Activated CD4-positive, alpha-beta T cell treated with anti-CD3 and anti-CD28 coated beads for 1 hour (primary cell): Measurements from ENCODE around the gene IL1R2.

Experiments used
- DNase-seq: peaks from one replicate; pipeline ENCODE4 v3.0.0-alpha.2; 2020

The IL1R2 gene

GRCh38 chr2:101975171-101975870, 16.4 kb upstream of the IL1R2 start:
- no peak for DNase-seq

- no peak for DNase-seq
These were observed 14.9 kb upstream of the IL1R2 start for GRCh38 chr2:101976891-101977290.

GRCh38 chr2:101980368-101980767, 11.4 kb upstream of the IL1R2 start:
- DNase-seq: no peak

GRCh38 chr2:101981066-101981465, 10.7 kb upstream of the IL1R2 start:
- DNase-seq: no peak

- DNase-seq: no peak
These were observed 10.3 kb upstream of the IL1R2 start for GRCh38 chr2:101981504-101981903.

- no peak for DNase-seq
These were observed 9.2 kb upstream of the IL1R2 start for GRCh38 chr2:101982495-101983029.

- no peak for DNase-seq
These were observed 8.3 kb upstream of the IL1R2 start for GRCh38 chr2:101983486-101983885.

GRCh38 chr2:101983928-101984327, 7.8 kb upstream of the IL1R2 start:
- no peak for DNase-seq

- no peak for DNase-seq
These were observed 7.1 kb upstream of the IL1R2 start for GRCh38 chr2:101984656-101985055.

- no peak for DNase-seq
These were observed 6.5 kb upstream of the IL1R2 start for GRCh38 chr2:101985101-101985792.

GRCh38 chr2:101985793-101986164, 6.0 kb upstream of the IL1R2 start:
- DNase-seq: no peak

GRCh38 chr2:101986376-101986775, 5.4 kb upstream of the IL1R2 start:
- no peak for DNase-seq

GRCh38 chr2:101986804-101987740, 4.7 kb upstream of the IL1R2 start:
- no peak for DNase-seq

- no peak for DNase-seq
These were observed 3.9 kb upstream of the IL1R2 start for GRCh38 chr2:101987832-101988231.

GRCh38 chr2:101988541-101988940, 3.2 kb upstream of the IL1R2 start:
- DNase-seq: no peak

GRCh38 chr2:101989740-101990460, 1.9 kb upstream of the IL1R2 start:
- DNase-seq: no peak

- DNase-seq: no peak
These were observed 2.0 kb downstream of the IL1R2 start for GRCh38 chr2:101993772-101994171.

GRCh38 chr2:101995019-101995418, 3.3 kb downstream of the IL1R2 start:
- no peak for DNase-seq

GRCh38 chr2:101995804-101996203, 4.0 kb downstream of the IL1R2 start:
- DNase-seq: no peak

GRCh38 chr2:101998556-101998895, 6.8 kb downstream of the IL1R2 start:
- DNase-seq: no peak

GRCh38 chr2:101998896-101999789, 7.4 kb downstream of the IL1R2 start:
- no peak for DNase-seq

GRCh38 chr2:102000012-102000411, 8.3 kb downstream of the IL1R2 start:
- no peak for DNase-seq
